ENCODE results near the gene KRT6B.
"Not testable (repeated sequence)": the region's sequence is repeated elsewhere in the genome, so short reads cannot be mapped to it uniquely, and the experiment has no call there.

The KRT6B gene

DNA sequence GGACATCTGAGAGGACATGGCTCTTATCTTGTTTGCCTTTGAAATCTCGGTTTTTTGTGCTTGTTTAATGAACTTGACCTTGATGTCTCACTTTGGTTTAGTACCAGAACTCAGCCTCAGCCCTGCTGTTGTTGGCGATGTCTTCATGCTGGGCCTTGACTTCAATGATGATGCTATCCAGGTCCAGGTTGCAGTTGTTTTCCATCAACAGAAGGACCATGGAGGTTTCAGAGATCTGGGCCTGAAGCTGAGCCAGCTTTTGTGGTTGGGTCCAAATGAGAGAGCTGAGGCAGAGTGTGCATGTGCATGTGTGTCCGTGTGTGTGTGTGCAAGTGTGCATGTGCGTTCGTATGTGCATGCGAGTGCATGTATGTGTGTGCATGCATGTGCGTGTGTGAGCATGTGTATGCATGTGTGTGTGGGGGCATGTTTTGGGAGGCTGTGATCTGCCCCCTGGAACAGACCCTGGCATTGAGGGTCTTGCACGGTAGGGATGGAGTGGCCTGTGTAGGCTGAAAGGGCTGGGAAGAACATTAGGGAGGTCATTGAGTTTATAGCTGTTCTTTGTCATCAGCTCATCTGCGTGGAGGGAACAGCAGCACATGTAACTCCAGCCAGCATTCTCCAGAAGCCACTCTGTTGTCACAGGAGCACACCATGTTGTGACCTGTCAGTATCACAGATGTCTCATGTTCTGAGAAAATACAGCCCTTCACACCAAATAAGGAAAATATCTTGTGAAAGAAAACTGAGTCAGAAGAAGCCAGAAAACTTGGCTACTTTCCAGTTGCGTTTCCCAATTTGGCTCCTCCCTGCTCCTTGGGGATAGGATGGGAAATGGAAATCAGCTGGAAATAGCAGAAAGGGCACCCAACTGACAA lies 35.8 kb downstream of the KRT6B start:
- DNase-seq (ENCODE audit: low read depth): peak; percentile 98

DNA sequence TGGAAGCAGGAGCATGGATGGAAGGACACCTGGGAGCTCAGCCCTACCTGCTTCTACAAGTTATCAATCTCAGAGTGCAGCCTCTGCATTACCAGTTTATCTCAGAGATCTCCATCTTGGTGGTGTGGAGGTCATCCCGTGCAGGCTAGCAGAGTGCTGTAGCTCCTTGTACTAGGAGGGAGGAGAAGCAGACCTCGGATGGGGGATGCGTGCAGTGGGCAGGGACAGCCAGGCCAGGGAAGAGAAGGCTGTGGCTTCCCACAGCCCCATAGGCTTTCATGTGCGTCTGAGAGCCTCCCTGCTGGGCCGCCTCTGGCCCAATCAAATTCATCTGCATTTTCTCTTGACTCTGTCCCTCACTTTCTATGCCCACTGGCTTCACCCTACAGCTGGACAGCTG lies 37.0 kb downstream of the KRT6B start:
- H3K4me3 ChIP-seq (ENCODE audit: control insufficient read depth, low read depth, low read length): no peak overlapping the region
- no peak for DNase-seq (ENCODE audit: low read depth)
- TF ChIP-seq CTCF (conservative IDR thresholded peaks at IDR 0.05; ENCODE audit: control insufficient read depth, insufficient read depth, low read depth, low read length): no peak

More for the DNA sequence above, 35.8 kb downstream of the KRT6B start:
- H3K4me3 ChIP-seq (ENCODE audit: control insufficient read depth, low read depth, low read length): no peak overlapping the region
- TF ChIP-seq CTCF (conservative IDR thresholded peaks at IDR 0.05; ENCODE audit: control insufficient read depth, insufficient read depth, low read depth, low read length): no peak

- DNase-seq (ENCODE audit: low read depth): no peak
- no peak for TF ChIP-seq CTCF (conservative IDR thresholded peaks at IDR 0.05; ENCODE audit: control insufficient read depth, insufficient read depth, low read depth, low read length)
These were observed 38.1 kb downstream of the KRT6B start for GRCh38 chr12:52413782-52414345.

DNA sequence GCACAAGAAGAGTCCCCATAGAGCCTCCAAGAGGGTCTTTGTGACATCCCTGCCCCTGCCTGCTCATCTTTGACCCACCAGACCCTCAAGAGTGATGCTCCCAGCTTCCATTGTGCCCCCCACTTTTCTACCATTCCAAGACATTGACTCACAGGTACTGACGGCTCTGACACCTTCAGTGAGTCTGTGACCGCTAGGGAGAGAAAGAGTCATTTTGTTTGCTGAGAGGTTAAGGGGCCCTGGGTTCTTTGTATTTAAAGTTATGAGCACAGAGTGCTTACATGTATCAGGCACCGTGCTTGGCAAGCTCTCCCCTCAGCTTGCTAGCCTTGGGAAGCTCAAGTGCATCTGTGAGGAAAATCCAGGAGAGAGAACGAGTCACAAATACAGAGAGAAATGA lies 38.7 kb downstream of the KRT6B start:
- H3K4me3 ChIP-seq (ENCODE audit: control insufficient read depth, low read depth, low read length): no peak overlapping the region
- TF ChIP-seq CTCF (conservative IDR thresholded peaks at IDR 0.05; ENCODE audit: control insufficient read depth, insufficient read depth, low read depth, low read length): no peak

More at GRCh38 chr12:52413782-52414345, 38.1 kb downstream of the KRT6B start:
- no peak overlapping the region for H3K4me3 ChIP-seq (ENCODE audit: control insufficient read depth, low read depth, low read length)

GRCh38 chr12:52411815-52412214 lies 40.1 kb downstream of the KRT6B start:
- no peak overlapping the region for H3K4me3 ChIP-seq (ENCODE audit: control insufficient read depth, low read depth, low read length)
- TF ChIP-seq CTCF (conservative IDR thresholded peaks at IDR 0.05; ENCODE audit: control insufficient read depth, insufficient read depth, low read depth, low read length): no peak
- DNase-seq (ENCODE audit: low read depth): no peak

More for the DNA sequence above, 38.7 kb downstream of the KRT6B start:
- DNase-seq (ENCODE audit: low read depth): no peak

GRCh38 chr12:52410589-52411248 lies 41.2 kb downstream of the KRT6B start:
- not testable (repeated sequence) for DNase-seq (ENCODE audit: low read depth); H3K4me3 ChIP-seq (ENCODE audit: control insufficient read depth, low read depth, low read length)

DNA sequence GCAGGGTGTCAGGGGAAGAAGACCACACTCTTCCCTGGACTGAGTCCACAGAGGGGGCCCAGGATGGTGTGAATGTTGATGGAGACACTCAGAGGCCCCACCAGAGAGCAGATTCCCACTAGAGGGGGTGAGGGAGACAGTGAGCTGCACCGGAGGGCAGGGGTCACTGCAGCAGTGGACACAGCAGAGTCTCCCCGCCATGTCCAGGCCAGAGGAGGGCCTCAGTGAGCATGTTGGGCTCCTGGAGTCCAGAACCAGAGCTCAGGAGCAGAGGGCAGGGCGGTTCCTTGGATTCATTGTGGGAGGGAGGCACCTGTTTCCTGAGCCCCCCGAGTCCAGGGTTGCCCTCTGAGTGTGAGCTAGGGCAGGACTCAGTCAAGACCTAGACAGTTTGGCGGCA lies 44.0 kb downstream of the KRT6B start:
- TF ChIP-seq CTCF (conservative IDR thresholded peaks at IDR 0.05; ENCODE audit: control insufficient read depth, insufficient read depth, low read depth, low read length): peak; percentile 8
- no peak overlapping the region for H3K4me3 ChIP-seq (ENCODE audit: control insufficient read depth, low read depth, low read length)
- no peak for DNase-seq (ENCODE audit: low read depth)
